C4-2B (cell line): ENCODE measurements around the gene TUNAR.

ENCODE experiments used
- ZFX ChIP-seq: fragments of 450-650 bp; IDR thresholded peaks from 2 replicates; pipeline ENCODE4 v1.6.1; 2017
- TF ChIP-seq, protein P1 (sequence below): fragments of 450-650 bp; conservative IDR thresholded peaks from 2 replicates; pipeline ENCODE4 v1.5.1; 2017; ENCODE audit warnings: mild to moderate bottlenecking

DNA sequence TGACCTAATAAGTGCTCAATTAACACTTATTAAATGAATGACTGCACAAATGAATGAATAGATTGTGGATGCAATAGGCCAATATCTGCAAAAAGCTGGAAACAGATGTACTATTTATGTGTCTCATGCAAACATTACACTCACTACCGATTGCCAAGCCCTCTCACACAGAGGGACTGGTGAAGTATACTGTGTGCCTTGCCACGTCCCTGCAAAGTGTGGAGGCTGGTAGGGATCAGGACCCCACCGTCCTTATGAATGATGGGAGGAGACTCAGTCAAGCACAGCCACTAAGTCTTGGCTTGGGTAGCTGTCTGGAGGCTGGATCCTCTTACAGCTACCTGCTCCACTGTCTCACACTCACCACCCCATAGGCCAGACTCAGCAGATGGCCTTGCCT is 3.9 kb upstream of the TUNAR start:
- TF ChIP-seq, protein P1, sequence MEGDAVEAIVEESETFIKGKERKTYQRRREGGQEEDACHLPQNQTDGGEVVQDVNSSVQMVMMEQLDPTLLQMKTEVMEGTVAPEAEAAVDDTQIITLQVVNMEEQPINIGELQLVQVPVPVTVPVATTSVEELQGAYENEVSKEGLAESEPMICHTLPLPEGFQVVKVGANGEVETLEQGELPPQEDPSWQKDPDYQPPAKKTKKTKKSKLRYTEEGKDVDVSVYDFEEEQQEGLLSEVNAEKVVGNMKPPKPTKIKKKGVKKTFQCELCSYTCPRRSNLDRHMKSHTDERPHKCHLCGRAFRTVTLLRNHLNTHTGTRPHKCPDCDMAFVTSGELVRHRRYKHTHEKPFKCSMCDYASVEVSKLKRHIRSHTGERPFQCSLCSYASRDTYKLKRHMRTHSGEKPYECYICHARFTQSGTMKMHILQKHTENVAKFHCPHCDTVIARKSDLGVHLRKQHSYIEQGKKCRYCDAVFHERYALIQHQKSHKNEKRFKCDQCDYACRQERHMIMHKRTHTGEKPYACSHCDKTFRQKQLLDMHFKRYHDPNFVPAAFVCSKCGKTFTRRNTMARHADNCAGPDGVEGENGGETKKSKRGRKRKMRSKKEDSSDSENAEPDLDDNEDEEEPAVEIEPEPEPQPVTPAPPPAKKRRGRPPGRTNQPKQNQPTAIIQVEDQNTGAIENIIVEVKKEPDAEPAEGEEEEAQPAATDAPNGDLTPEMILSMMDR: no peak
- TF ChIP-seq ZFX: no peak
